GM18505 (cell line): ENCODE data around the gene NAT14.

Experiments used
- ATAC-seq: cut with Tn5 transposase; IDR thresholded peaks from one replicate; pipeline ENCODE4 v1.9.1; 2021; ENCODE audit not compliant: unreplicated experiment
- POLR2A ChIP-seq: IDR thresholded peaks from 4 replicates; pipeline ENCODE4 v1.6.1; 2011; ENCODE audit warnings: borderline replicate concordance; ENCODE audit not compliant: insufficient read depth, insufficient read length; ENCODE audit errors: extremely low read depth

Gene NAT14

GRCh38 chr19:55449469-55449868 is 35.5 kb upstream of the NAT14 start:
- no peak for TF ChIP-seq POLR2A
- ATAC-seq = no peak

GRCh38 chr19:55451163-55451964 is 33.6 kb upstream of the NAT14 start:
- no peak for ATAC-seq
- TF ChIP-seq POLR2A = no peak

GRCh38 chr19:55451965-55452748 is 32.8 kb upstream of the NAT14 start:
- no peak for ATAC-seq
- no peak for TF ChIP-seq POLR2A

- ATAC-seq = no peak
- no peak for TF ChIP-seq POLR2A
These were observed 32.1 kb upstream of the NAT14 start for GRCh38 chr19:55452749-55453346.

GRCh38 chr19:55453511-55454260 is 31.3 kb upstream of the NAT14 start:
- ATAC-seq = no peak
- no peak for TF ChIP-seq POLR2A

- ATAC-seq = no peak
- TF ChIP-seq POLR2A = no peak
These were observed 30.2 kb upstream of the NAT14 start for GRCh38 chr19:55454787-55455243.

- ATAC-seq = no peak
These were observed 29.3 kb upstream of the NAT14 start for GRCh38 chr19:55455576-55456235.

GRCh38 chr19:55456347-55456746 is 28.6 kb upstream of the NAT14 start:
- no peak for TF ChIP-seq POLR2A
- ATAC-seq = no peak

More at GRCh38 chr19:55455576-55456235, 29.3 kb upstream of the NAT14 start:
- no peak for TF ChIP-seq POLR2A

GRCh38 chr19:55457683-55458457 is 27.1 kb upstream of the NAT14 start:
- ATAC-seq = no peak

GRCh38 chr19:55459551-55459949 is 25.4 kb upstream of the NAT14 start:
- ATAC-seq = no peak
- no peak for TF ChIP-seq POLR2A

More at GRCh38 chr19:55457683-55458457, 27.1 kb upstream of the NAT14 start:
- no peak for TF ChIP-seq POLR2A

- TF ChIP-seq POLR2A = no peak
- no peak for ATAC-seq
These were observed 24.9 kb upstream of the NAT14 start for GRCh38 chr19:55459950-55460657.
